Uterus (tissue), 2 donors: Measurements from ENCODE around the gene CARMIL3.

Experiments used
- POLR2A ChIP-seq, 2 donors: fragments of 450-650 bp; IDR thresholded peaks; one replicate each; pipeline ENCODE4 v1.6.1; 2016; ENCODE audit warnings: antibody characterized with exemption in 2 of 2, mild to moderate bottlenecking in 1 of 2, moderate library complexity in 1 of 2
- TF ChIP-seq, protein P1 (sequence below), 4 experiments: fragments of 200-600 bp in 2 of 4; fragments of 450-650 bp in 2 of 4; sonication (generic) in 2 of 4; IDR thresholded peaks; one replicate each; pipeline ENCODE4 v1.5.1; 2016 to 2019; ENCODE audit warnings: antibody characterized with exemption in 4 of 4, mild to moderate bottlenecking in 2 of 4, moderate library complexity in 1 of 4

DNA sequence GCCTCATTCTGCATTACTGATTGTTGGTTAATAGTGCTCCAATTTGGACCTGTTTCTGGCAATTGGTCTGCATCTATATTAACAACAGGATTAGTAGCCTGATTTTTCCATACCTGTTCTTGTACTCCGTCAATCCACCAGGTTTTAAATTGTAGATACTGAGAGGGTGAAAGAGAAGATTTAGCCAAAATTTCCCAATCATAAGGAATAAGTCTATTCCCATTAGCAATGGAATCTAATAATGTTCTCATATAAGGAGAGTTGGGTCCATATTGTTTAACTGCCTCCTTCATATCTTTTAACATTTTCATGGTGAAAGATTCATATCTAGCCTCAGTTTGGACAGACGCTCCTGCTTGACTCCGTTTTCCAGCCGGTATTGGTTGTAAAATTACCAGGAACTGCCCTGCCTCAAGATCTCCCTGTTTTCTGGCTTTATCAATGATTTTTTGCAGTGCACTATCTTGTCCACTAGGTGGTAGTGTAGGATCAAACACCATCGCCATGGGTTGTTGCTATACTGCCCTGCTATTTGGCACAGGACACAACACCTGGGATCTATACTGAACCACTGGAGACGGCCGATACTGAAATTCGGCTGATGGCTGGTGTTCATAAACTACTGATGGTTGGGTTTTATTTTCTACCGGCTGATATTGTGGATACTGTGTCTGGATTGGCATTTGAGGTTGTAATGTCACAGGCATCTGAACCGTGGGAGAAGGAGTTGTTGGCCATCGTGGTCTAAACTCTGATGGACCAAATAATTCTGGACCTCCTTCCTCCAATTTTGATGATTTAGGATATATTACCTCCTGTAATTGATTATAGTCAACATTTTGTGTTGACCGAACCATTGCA is 37.9 kb upstream of the CARMIL3 start:
- TF ChIP-seq, protein P1, sequence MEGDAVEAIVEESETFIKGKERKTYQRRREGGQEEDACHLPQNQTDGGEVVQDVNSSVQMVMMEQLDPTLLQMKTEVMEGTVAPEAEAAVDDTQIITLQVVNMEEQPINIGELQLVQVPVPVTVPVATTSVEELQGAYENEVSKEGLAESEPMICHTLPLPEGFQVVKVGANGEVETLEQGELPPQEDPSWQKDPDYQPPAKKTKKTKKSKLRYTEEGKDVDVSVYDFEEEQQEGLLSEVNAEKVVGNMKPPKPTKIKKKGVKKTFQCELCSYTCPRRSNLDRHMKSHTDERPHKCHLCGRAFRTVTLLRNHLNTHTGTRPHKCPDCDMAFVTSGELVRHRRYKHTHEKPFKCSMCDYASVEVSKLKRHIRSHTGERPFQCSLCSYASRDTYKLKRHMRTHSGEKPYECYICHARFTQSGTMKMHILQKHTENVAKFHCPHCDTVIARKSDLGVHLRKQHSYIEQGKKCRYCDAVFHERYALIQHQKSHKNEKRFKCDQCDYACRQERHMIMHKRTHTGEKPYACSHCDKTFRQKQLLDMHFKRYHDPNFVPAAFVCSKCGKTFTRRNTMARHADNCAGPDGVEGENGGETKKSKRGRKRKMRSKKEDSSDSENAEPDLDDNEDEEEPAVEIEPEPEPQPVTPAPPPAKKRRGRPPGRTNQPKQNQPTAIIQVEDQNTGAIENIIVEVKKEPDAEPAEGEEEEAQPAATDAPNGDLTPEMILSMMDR (IDR thresholded peaks at IDR 0.05) = peak; percentile 90 to 94 (median 92)
- no peak for TF ChIP-seq POLR2A (IDR thresholded peaks at IDR 0.05)
